NCI-H2107 (cell line): ENCODE results near the gene CDC6.
A peak's percentile ranks its signal among the peaks of the same experiment; 100 is the strongest.

Experiments used
- DNase-seq: peaks from one replicate; lab custom pipeline; 2025; lab: John Stamatoyannopoulos, UW

Gene CDC6

DNA sequence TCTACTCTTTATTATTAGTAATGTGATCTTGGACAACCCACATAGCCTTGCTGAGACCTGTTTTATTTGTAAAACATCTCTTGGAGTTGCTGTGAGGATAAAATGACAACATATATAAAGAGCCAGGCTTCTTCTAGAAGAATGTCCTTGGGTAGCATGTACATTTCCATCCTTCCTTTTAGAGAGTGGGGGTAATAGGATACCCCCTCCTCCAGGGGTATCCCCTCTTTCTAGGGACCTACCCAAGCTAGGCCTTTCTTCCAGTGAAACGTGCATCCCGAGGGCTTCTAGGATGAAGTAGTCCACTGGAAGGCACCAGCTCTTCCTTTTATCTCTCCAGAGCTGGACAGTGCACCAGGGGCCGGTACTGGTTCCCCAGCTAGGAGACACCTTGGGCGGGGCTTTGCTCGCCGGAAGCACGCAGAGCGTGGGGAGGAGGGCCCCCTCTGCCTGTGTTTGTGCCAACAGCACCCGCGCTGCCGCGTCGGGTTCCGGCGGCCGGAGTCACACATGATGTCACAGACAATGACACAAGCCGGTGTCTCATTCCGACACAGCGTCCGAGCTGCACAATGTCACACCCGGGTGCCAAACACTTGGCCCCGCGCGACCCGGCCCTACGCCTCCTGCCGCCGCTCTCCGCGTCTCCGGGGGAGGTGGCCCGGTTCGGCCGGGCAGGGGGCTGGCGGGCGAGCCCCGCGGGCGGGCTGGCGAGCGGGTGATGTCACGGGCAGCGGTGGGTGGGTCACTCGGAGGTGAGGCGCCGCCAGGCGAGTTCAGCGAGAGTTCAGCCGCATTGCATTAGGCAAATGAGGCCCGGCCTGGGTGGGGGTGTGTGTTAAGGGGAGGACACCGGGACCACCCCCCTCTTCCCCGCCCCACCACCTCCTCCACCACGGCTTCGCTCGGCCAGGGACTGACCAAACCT lies 53.5 kb downstream of the CDC6 start:
- peak; percentile 34 for DNase-seq

DNA sequence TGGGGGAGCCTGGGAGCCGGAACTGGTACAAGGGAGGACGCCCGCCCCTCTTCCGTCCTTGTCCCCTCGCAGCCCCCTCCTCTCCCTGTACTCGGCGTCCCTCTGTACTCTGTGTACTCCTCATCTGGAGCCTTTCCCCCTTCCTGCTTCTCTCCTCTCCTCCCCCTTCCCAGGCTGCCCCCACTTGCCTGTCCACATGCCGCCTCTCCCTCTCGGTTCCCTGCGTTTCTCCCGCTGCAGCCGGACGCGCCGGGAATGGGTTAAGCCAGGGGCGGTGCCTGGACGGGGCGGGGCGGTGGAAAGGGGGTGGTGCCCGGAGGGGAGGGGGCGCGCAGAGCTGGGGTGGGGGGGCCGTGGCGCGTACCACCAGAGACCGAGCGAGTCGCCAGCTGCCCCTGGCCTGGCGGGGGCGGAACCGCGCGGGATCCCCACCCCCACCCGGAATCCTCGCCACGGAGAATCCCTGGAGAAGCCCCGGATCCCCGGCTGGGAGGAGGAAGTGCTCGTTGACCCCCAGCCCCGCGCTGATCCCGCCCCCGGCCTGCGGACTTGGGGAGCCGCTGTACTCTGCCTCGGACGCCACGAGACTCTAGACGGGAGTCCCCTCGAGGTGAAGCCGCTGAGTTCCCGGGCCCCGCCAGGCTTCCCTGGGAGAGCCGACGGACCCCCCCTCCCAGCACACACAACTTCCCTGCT lies 54.3 kb downstream of the CDC6 start:
- DNase-seq: no peak

- DNase-seq: no peak
These were observed 55.0 kb downstream of the CDC6 start for GRCh38 chr17:40342504-40343218.

DNA sequence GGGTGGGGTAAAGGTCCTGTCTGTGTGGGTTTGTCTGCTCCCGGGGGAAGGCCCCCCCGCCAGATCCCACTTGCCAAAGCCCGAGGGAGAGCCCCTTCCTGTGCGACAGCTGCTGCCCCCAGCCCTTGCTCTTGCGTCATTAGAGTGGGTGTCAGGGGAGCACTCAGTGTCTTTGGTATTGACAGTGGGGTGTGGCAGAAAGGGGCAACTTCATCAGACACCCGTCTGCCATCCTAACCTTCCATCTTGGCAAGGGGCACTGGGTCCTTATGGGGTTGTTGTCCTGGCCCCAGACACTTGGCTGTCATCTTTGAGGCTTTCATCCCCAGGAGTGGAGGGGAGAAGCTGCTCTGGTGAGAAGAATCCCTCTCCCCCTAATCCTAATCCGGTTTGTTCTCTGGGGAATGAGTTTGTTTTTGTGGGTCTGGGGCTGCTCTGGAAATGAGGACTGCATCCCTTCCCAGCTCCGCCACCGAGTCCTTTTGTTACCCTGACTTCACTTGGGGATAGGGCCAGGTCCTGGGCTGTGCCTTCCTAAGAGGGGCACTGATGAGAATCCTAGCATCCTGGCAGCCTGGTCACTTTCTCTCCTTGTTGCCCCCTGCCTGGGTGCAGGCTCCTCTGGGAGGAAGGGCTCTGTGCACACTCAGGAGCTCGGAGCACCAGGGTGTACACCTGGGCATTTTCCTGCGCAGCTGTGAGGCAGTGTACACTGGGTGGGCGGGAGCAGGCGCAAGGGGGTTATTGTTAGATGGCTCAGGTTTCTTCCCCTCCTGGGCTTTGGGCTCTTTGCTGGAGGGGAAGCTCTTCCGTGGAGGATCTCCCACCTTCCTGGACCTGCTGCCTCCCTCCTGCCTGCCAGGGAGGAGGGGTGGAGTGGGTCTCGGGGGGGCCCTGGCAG lies 55.8 kb downstream of the CDC6 start:
- DNase-seq: no peak

GRCh38 chr17:40344421-40345160 lies 56.9 kb downstream of the CDC6 start:
- no peak for DNase-seq

DNA sequence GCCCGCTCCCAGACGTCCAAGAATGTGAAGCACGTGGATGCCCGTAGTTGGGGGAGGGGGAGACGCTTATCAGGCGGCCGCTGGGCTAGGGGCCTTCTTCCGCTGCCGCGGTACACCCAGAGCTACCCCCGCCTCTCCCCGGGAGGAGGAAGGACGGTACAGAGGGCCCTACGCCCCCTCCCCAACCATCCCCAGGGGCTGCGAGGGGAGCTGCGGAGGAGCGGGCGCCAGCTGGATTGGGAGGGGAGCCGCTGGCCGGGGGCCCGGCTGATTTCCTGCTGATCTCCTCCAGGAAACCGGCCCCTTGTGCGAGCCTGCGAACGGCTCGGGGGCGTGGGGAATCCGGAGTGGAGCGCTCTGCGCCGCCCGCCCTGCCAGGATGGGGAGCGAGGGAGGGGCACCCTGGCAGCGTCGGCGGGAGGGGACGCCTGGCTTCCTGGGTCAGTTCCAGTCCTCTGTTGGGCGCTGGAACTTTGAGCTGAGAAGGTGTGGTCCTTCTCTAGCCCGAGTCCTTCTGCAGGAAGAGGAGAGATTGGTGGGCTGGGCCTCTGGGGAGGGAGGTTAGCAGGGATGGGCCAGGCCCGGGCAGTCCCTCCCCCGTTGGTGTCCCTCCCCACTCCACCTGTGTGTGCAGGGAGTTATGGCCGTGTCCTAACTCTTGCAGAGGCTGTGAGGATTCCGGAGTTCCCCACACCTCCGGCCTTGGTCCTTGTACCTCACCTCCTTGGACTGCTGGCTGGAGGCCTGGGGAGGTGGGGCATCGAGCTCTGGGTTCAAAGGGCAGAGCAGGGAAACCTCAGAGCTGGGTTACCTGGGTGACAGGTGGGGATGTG lies 57.7 kb downstream of the CDC6 start:
- no peak for DNase-seq

DNA sequence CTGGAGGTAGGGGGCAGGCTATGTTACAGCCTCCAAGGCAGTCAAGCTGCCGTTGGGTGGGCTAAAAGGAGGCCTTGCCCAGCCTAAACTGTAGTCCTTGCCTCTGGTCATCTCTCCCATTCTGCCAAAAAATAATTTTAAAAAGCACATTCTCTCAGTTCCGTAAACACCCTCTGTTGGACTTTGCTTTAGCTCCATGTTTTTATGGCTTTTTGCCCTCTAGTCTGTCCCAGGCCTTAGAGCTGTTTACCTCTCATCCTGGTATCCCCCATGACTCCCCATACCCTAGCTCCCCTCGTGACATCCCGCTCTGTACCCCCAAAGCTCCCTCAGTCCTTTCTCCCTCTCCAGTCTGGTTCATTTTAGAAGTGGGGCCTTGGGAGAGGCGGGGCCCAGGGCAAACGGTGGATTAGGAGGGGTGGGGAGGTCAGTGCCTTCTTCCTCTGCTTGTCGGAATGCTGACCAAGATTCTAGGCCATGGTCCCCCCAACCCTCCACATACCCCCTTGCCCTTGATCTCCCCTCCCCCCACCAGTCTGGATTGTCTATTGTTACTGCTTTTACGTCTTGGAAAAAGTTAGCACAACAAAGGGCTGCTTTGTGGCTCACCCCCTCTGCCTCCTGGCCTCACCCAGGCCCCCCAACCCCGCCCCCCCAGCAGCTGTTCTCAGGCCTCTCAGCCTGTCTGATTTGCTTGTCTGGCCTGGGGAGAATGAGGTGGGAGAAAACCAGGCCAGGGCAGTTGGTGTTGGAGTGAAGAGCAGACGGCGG lies 58.5 kb downstream of the CDC6 start:
- DNase-seq: no peak

DNA sequence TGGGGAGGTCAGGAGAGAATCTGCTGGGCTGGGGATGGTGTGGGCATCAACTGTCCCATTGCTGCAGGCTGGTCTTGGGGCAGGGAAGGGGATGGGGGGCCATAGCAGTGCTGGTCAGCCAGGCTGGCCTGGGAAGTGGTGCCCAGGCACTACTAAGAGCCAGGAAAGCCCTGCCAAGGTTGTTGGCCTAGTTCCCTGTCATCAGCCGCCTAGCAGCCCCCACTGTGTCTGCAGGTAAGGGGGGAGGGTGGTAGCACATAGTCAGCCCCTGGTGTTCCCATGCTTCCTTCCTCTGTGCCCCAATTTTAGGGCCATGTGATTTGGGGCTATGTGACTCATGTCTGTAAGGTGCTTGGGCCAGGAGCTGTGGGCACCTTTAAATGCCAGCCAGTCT lies 59.1 kb downstream of the CDC6 start:
- DNase-seq: no peak

DNA sequence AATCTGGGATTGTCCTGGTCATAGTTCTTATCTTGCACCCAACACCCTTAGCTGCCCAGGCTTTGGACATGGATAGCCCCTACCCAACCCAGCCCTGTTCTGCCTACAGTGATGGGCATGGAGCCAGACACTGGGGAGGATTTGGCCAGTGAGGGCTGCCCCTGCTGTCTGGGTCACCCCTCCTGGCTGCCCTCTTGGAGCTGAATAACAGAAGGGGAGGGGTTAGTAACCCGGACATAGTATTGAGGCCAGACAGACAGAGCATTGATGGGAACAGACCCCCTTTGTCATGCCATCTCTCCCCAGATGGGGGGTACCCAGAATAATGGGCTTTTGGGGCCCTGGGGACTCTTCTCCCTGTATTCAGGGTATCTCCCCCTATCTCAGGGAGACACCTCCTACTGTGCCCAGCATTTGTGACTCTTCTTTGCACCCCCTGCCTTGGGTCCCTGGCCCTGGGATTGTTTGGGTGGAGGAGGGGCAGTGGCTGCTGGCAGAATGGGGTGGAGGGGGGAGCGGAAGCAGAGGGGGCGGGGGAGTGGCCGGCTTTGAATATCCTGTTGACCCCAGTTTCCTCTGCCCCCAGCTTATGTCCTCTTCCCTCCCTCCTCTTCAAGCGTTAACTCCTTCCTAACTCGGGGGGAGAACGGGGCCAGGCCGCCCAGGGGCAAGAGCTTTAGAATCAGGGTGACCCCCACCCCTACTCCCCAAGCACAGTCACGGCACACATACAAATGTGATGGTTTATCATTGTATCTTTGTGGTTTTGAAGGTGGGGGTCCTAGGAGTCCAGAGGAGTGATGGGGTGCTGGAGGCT lies 59.8 kb downstream of the CDC6 start:
- DNase-seq: no peak

GRCh38 chr17:40348136-40348504 lies 60.4 kb downstream of the CDC6 start:
- no peak for DNase-seq

- peak; percentile 44 for DNase-seq
These were observed 61.1 kb downstream of the CDC6 start for GRCh38 chr17:40348562-40349476.

- no peak for DNase-seq
These were observed 61.8 kb downstream of the CDC6 start for GRCh38 chr17:40349477-40349894.

DNA sequence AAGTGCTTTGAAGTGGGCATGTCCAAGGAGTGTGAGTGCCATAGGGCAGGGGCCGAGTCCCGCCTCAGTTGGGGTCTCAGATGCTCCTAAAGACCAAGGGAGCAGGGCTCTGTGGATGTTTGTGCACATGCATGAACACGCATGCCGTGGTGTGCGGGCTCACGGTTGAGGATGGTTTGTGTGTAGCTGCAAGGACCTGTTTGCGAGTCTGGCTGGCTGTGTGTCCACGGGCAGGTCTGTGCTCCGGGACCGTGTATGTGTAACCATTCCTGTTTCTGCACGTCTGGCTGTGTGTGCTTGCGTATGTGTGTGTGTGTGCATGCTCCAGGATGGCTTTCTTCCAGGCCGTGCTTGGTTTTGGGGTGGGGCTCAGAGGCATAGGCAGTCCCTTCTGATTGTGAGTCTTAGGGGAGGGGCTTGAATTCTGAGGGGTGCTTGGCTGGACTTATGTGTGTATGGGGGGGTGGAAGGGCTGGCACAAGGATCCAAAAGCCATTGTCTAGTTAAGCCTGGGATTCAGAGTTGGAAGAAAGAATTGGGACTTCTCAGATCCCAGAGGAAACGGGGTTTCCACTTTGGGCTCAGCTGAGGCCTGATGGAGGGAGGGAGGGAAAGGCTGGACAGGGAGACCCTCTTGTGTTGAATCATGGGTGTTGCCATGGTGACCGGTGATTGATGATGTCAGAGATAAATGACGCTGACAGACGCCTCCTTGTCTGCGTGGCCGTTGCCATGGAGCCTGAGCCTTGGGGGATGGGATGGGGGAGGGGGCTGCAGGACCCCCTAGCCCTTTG lies 62.4 kb downstream of the CDC6 start:
- DNase-seq: no peak

DNA sequence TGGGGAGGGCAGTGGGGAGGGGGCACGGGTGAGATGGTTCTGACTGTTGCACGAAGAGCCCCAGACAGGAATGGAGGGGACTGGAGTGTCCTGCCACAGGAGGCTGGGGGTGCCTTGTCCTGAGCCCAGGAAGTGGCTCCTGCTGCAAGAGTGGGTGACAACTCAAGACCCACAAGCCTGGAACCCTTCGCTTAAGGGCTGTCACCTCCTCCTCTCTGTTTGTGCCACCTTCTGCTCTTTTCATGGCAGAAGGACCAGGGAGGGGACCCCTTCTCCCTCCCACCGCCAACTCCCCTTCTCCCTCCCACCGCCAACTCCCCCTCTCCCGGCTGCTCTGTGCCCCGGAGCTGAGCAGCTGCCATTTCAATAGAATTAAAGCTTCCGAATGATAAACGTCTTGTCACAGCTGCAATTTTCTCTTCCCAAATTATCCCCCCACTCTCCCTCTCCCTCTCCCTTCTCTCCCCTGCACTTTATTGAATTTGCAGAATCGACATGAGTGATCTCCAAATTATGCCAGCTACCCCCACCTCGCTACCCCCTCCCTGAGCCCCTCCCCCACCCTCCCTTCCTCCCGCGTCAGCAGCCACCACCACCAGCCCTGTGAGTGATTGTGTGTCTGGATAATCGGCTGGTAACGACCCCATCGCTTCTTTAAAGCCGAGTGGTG lies 63.1 kb downstream of the CDC6 start:
- no peak for DNase-seq

- no peak for DNase-seq
These were observed 63.9 kb downstream of the CDC6 start for GRCh38 chr17:40351359-40352236.
